ENCODE data around the gene MYH6.
"Not testable (repeated sequence)": the region's sequence is repeated elsewhere in the genome, so short reads cannot be mapped to it uniquely, and the experiment has no call there.

Gene MYH6

GRCh38 chr14:23396781-23397407, 11.2 kb downstream of the MYH6 start:
- DNase-seq (ENCODE audit: low read depth in 2 of 2) = no peak

- DNase-seq (ENCODE audit: low read depth in 2 of 2) = no peak
Observed at GRCh38 chr14:23396126-23396525, 11.9 kb downstream of the MYH6 start.

GRCh38 chr14:23392613-23393012, 15.5 kb downstream of the MYH6 start:
- DNase-seq (ENCODE audit: low read depth in 2 of 2) = no peak

- not testable (repeated sequence) for DNase-seq (ENCODE audit: low read depth in 2 of 2)
Observed at GRCh38 chr14:23389871-23390270, 18.2 kb downstream of the MYH6 start.

GRCh38 chr14:23389396-23389795, 18.7 kb downstream of the MYH6 start:
- no peak for DNase-seq (ENCODE audit: low read depth in 2 of 2)

GRCh38 chr14:23388996-23389395, 19.1 kb downstream of the MYH6 start:
- no peak for DNase-seq (ENCODE audit: low read depth in 2 of 2)

- no peak for DNase-seq (ENCODE audit: low read depth in 2 of 2)
Observed at GRCh38 chr14:23387916-23388882, 19.9 kb downstream of the MYH6 start.

- DNase-seq (ENCODE audit: low read depth in 2 of 2) = no peak
Observed at GRCh38 chr14:23386999-23387398, 21.1 kb downstream of the MYH6 start.

- not testable (repeated sequence) for DNase-seq (ENCODE audit: low read depth in 2 of 2)
Observed at GRCh38 chr14:23386266-23386657, 21.8 kb downstream of the MYH6 start.

GRCh38 chr14:23385642-23386265, 22.3 kb downstream of the MYH6 start:
- DNase-seq (ENCODE audit: low read depth in 2 of 2) = no peak

GRCh38 chr14:23385244-23385641, 22.8 kb downstream of the MYH6 start:
- DNase-seq (ENCODE audit: low read depth in 2 of 2) = no peak

GRCh38 chr14:23384364-23385080, 23.6 kb downstream of the MYH6 start:
- DNase-seq (ENCODE audit: low read depth in 2 of 2) = no peak

- no peak for DNase-seq (ENCODE audit: low read depth in 2 of 2)
Observed at GRCh38 chr14:23382731-23383440, 25.2 kb downstream of the MYH6 start.

- DNase-seq (ENCODE audit: low read depth in 2 of 2) = no peak
Observed at GRCh38 chr14:23382276-23382675, 25.8 kb downstream of the MYH6 start.

- no peak for DNase-seq (ENCODE audit: low read depth in 2 of 2)
Observed at GRCh38 chr14:23381871-23382270, 26.2 kb downstream of the MYH6 start.

GRCh38 chr14:23380976-23381375, 27.1 kb downstream of the MYH6 start:
- no peak for DNase-seq (ENCODE audit: low read depth in 2 of 2)

- DNase-seq (ENCODE audit: low read depth in 2 of 2) = no peak
Observed at GRCh38 chr14:23380197-23380914, 27.7 kb downstream of the MYH6 start.

- peak; percentile 49 to 55 for DNase-seq (ENCODE audit: low read depth in 2 of 2)
Observed at GRCh38 chr14:23379366-23380196, 28.5 kb downstream of the MYH6 start.

GRCh38 chr14:23378612-23379220, 29.4 kb downstream of the MYH6 start:
- DNase-seq (ENCODE audit: low read depth in 2 of 2) = no peak

All from activated CD4-positive, alpha-beta T cell treated with anti-CD3 and anti-CD28 coated beads for 24 hours (primary cell).